ENCODE data around the gene KCNIP1.

DNA sequence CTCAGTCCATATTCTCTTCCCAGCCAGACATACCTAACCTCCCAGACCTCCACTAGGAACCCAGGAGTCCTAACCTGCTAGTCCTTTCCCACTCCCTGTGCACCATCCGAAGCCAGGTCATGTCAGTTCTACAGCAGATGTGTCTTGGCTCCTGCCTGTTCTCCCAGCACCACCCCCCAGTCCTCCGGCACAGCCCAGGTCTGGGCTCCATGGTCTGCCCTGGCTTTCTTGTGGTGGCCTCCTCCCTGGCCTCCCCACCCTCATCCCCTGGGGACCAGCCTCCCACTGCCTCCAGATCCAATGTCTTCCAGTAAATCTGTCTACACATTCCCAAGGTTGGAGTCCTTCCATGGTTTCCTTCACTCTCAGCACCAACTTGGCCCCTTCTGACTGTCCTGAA is 20.0 kb downstream of the KCNIP1 start:
- TF ChIP-seq, protein P1, sequence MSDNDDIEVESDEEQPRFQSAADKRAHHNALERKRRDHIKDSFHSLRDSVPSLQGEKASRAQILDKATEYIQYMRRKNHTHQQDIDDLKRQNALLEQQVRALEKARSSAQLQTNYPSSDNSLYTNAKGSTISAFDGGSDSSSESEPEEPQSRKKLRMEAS (IDR thresholded peaks at IDR 0.05; ENCODE audit: low read depth, low read length): no peak
- TF ChIP-seq, protein P2, sequence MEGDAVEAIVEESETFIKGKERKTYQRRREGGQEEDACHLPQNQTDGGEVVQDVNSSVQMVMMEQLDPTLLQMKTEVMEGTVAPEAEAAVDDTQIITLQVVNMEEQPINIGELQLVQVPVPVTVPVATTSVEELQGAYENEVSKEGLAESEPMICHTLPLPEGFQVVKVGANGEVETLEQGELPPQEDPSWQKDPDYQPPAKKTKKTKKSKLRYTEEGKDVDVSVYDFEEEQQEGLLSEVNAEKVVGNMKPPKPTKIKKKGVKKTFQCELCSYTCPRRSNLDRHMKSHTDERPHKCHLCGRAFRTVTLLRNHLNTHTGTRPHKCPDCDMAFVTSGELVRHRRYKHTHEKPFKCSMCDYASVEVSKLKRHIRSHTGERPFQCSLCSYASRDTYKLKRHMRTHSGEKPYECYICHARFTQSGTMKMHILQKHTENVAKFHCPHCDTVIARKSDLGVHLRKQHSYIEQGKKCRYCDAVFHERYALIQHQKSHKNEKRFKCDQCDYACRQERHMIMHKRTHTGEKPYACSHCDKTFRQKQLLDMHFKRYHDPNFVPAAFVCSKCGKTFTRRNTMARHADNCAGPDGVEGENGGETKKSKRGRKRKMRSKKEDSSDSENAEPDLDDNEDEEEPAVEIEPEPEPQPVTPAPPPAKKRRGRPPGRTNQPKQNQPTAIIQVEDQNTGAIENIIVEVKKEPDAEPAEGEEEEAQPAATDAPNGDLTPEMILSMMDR (IDR thresholded peaks at IDR 0.05; ENCODE audit: low read depth, low read length): no peak
- TF ChIP-seq MYC (IDR thresholded peaks at IDR 0.05; ENCODE audit: low read depth, low read length): no peak

Data from NB4 (cell line).